HCT116 (cell line): ENCODE results near the gene KIR2DL3. TPM values are rescaled to one million over a fixed set of nuclear protein-coding genes. Genes with fewer than 3 reads are reported as not detected.

ENCODE experiments used
- ATAC-seq: fragments of 200-7000 bp; cut with Tn5 transposase; 2 replicates; pipeline ENCODE4 v1.9.1; 2020; ENCODE audit warnings: mild to moderate bottlenecking, moderate library complexity
- BruUV-seq: library from RNA; stranded (reverse); fragments of 400-500 nt; replicated peaks from 2 replicates; lab custom pipeline; 2021; lab: Mats Ljungman, UMichigan
- CTCF ChIA-PET: fragments of 300-600 bp; sonication (Branson Sonifier 250); formaldehyde crosslinking; loops from one replicate; lab custom pipeline; 2021; ENCODE audit warnings: antibody characterized with exemption; lab: Charles Lee
- POLR2A ChIA-PET: fragments of 300-600, 350-600 bp; sonication (Branson Sonifier 250); formaldehyde crosslinking; loops from one replicate; lab custom pipeline; 2021; ENCODE audit warnings: antibody characterized with exemption; lab: Charles Lee
- RAD21 ChIA-PET, 2 experiments: fragments of 300-600 bp; sonication (Branson Sonifier 250); formaldehyde crosslinking; loops; one replicate each; lab custom pipeline; 2023; ENCODE audit warnings: low total read pairs in 2 of 2; ENCODE audit not compliant: uncharacterized antibody in 2 of 2, unreplicated experiment in 2 of 2, low non-redundant PET in 1 of 2; lab: Charles Lee
- DNase-seq: peaks from one replicate; pipeline ENCODE4 v3.0.0-alpha.2; 2010; ENCODE audit warnings: low read depth, low spot score
- H2AFZ ChIP-seq: fragments of 200-600 bp; shearing (Covaris generic), sonication (generic); 2 replicates; pipeline ENCODE4 v1.6.1; 2017; ENCODE audit warnings: low read depth, mixed run types, mixed read lengths, antibody characterized with exemption, low read length; ENCODE audit not compliant: poor library complexity, severe bottlenecking
- H3K27ac ChIP-seq: 2 replicates; pipeline ENCODE4 v1.5.1; 2012; ENCODE audit warnings: low read depth, low read length
- H3K27me3 ChIP-seq: fragments of 200-600 bp; sonication (generic); 2 replicates; pipeline ENCODE4 v1.6.1; 2016; ENCODE audit warnings: mixed run types, low read length, mixed read lengths; ENCODE audit not compliant: insufficient read depth
- H3K36me3 ChIP-seq, 2 experiments: fragments of 200-500 bp in 1 of 2; fragments of 200-600 bp in 1 of 2; sonication (Bioruptor generic) in 1 of 2; sonication (generic) in 1 of 2; 2 replicates each; pipeline versions ENCODE4 v1.5.1 to v1.6.1; 2014 to 2016; ENCODE audit warnings: low read length in 2 of 2, inconsistent platforms in 1 of 2, mixed read lengths in 1 of 2, mixed run types in 1 of 2; ENCODE audit not compliant: insufficient read depth in 2 of 2, control insufficient read depth in 1 of 2
- H3K4me1 ChIP-seq, 2 experiments: fragments of 200-600 bp in 1 of 2; sonication (generic) in 1 of 2; 2 replicates each; pipeline versions ENCODE4 v1.5.1 to v1.6.1; 2012 to 2017; ENCODE audit warnings: low read length in 2 of 2, inconsistent platforms in 1 of 2, mild to moderate bottlenecking in 1 of 2, mixed read lengths in 1 of 2, mixed run types in 1 of 2, moderate library complexity in 1 of 2; ENCODE audit not compliant: insufficient read depth in 2 of 2, control insufficient read depth in 1 of 2
- H3K4me2 ChIP-seq: fragments of 200-600 bp; sonication (generic); 2 replicates; pipeline ENCODE4 v1.6.1; 2017; ENCODE audit warnings: mixed run types, low read length, mixed read lengths
- H3K4me3 ChIP-seq, 2 experiments: fragments of 200-600 bp in 1 of 2; sonication (generic) in 1 of 2; replicated peaks in 1 of 2; 2 replicates each; pipeline ENCODE4 v1.5.1; 2011 to 2016; ENCODE audit warnings: low read length in 2 of 2, control low read depth in 1 of 2, low read depth in 1 of 2, mild to moderate bottlenecking in 1 of 2, mixed read lengths in 1 of 2, mixed run types in 1 of 2
- H3K79me2 ChIP-seq: fragments of 200-600 bp; sonication (generic); 2 replicates; pipeline ENCODE4 v1.6.1; 2017; ENCODE audit warnings: mild to moderate bottlenecking, mixed run types, low read length, moderate library complexity, mixed read lengths; ENCODE audit not compliant: insufficient read depth
- H3K9ac ChIP-seq: fragments of 200-600 bp; sonication (generic); 2 replicates; pipeline ENCODE4 v1.6.1; 2016; ENCODE audit warnings: low read length, mixed read lengths
- H3K9me2 ChIP-seq: fragments of 200-600 bp; sonication (generic), shearing (Covaris generic); 2 replicates; pipeline ENCODE4 v1.6.1; 2017; ENCODE audit warnings: mixed run types, mild to moderate bottlenecking, moderate library complexity; ENCODE audit not compliant: insufficient read depth
- H3K9me3 ChIP-seq, 2 experiments: fragments of 200-500 bp in 1 of 2; fragments of 200-600 bp in 1 of 2; sonication (Bioruptor generic) in 1 of 2; sonication (generic) in 1 of 2; 2 replicates each; pipeline ENCODE4 v1.6.1; 2014 to 2017; ENCODE audit warnings: low read length in 2 of 2, mixed read lengths in 2 of 2, inconsistent platforms in 1 of 2, low read depth in 1 of 2, mild to moderate bottlenecking in 1 of 2, mixed run types in 1 of 2, moderate library complexity in 1 of 2; ENCODE audit not compliant: control insufficient read depth in 1 of 2, insufficient read depth in 1 of 2
- H4K20me1 ChIP-seq: fragments of 200-600 bp; sonication (generic), shearing (Covaris generic); 2 replicates; pipeline ENCODE4 v1.6.1; 2017; ENCODE audit warnings: mixed run types, mild to moderate bottlenecking, moderate library complexity; ENCODE audit not compliant: insufficient read depth
- CBX3 ChIP-seq: IDR thresholded peaks from 2 replicates; pipeline ENCODE4 v1.6.1; 2012; ENCODE audit warnings: low read depth
- CEBPB ChIP-seq: IDR thresholded peaks from 2 replicates; pipeline ENCODE4 v1.6.1; 2012; ENCODE audit warnings: low read depth
- EGR1 ChIP-seq: IDR thresholded peaks from 2 replicates; pipeline ENCODE4 v1.6.1; 2012; ENCODE audit warnings: low read depth
- ELF1 ChIP-seq: IDR thresholded peaks from 2 replicates; pipeline ENCODE4 v1.6.1; 2012; ENCODE audit warnings: low read depth, borderline replicate concordance
- EZH2phosphoT487 ChIP-seq: fragments of 200-600 bp; IDR thresholded peaks from 2 replicates; pipeline ENCODE4 v1.6.1; 2018; ENCODE audit warnings: antibody characterized with exemption, borderline replicate concordance
- FOSL1 ChIP-seq: IDR thresholded peaks from 2 replicates; pipeline ENCODE4 v1.6.1; 2012; ENCODE audit warnings: low read depth
- POLR2A ChIP-seq: IDR thresholded peaks from 2 replicates; pipeline ENCODE4 v1.7.0; 2011; ENCODE audit warnings: borderline replicate concordance; ENCODE audit not compliant: insufficient read depth, insufficient read length; ENCODE audit errors: extremely low read depth
- RAD21 ChIP-seq: IDR thresholded peaks from 2 replicates; pipeline ENCODE4 v1.6.1; 2012; ENCODE audit warnings: low read depth, mild to moderate bottlenecking
- SIN3A ChIP-seq: IDR thresholded peaks from 2 replicates; pipeline ENCODE4 v1.6.1; 2012; ENCODE audit warnings: low read depth
- SP1 ChIP-seq: IDR thresholded peaks from 2 replicates; pipeline ENCODE4 v1.6.1; 2012; ENCODE audit warnings: low read depth
- SRF ChIP-seq: IDR thresholded peaks from 2 replicates; pipeline ENCODE4 v1.6.1; 2012; ENCODE audit warnings: low read depth
- TCF7L2 ChIP-seq: IDR thresholded peaks from 2 replicates; pipeline ENCODE4 v1.7.0; 2011; ENCODE audit warnings: borderline replicate concordance, inconsistent platforms; ENCODE audit not compliant: insufficient read depth, insufficient read length; ENCODE audit errors: extremely low read depth
- YY1 ChIP-seq: IDR thresholded peaks from 2 replicates; pipeline ENCODE4 v1.6.1; 2011; ENCODE audit warnings: low read length, low read depth, moderate library complexity, mild to moderate bottlenecking; ENCODE audit not compliant: insufficient replicate concordance; ENCODE audit errors: extremely low read depth
- ZFX ChIP-seq: fragments of 450-650 bp; IDR thresholded peaks from 2 replicates; pipeline ENCODE4 v1.6.1; 2017
- ZNF274 ChIP-seq: fragments of 200-500 bp; sonication (Bioruptor generic); IDR thresholded peaks from 2 replicates; pipeline ENCODE4 v1.6.1; 2014; ENCODE audit warnings: mild to moderate bottlenecking, low read depth, low read length, inconsistent platforms
- intact Hi-C: fragments of 100-400 bp; cut with micrococcal nuclease; formaldehyde crosslinking; loops from 2 replicates; pipeline ENCODE4 v1.10.0; 2022
- total RNA-seq: library from RNA; stranded (reverse); gene quantifications from one replicate; pipeline ENCODE4 v1.2.1, GENCODE V29; 2021; ENCODE audit not compliant: unreplicated experiment
- TF ChIP-seq, protein P1 (sequence below): IDR thresholded peaks from 2 replicates; pipeline ENCODE4 v1.6.1; 2011; ENCODE audit warnings: mild to moderate bottlenecking, low read length, moderate library complexity; ENCODE audit not compliant: insufficient replicate concordance; ENCODE audit errors: extremely low read depth
- TF ChIP-seq, protein P2 (sequence below): IDR thresholded peaks from 2 replicates; pipeline ENCODE4 v1.6.1; 2012
- TF ChIP-seq, protein P3 (sequence below): IDR thresholded peaks from 2 replicates; pipeline ENCODE4 v1.6.1; 2012; ENCODE audit warnings: low read depth
- TF ChIP-seq, protein P4 (sequence below), 3 experiments: fragments of 200-600 bp in 1 of 3; sonication (generic) in 1 of 3; IDR thresholded peaks in 2 of 3; conservative IDR thresholded peaks in 1 of 3; 2 replicates each; pipeline ENCODE4 v1.5.1; 2012 to 2017; ENCODE audit warnings: low read depth in 2 of 3, low read length in 2 of 3, antibody characterized with exemption in 1 of 3, borderline replicate concordance in 1 of 3, control low read depth in 1 of 3, mild to moderate bottlenecking in 1 of 3, mixed read lengths in 1 of 3, mixed run types in 1 of 3, moderate library complexity in 1 of 3; ENCODE audit not compliant: insufficient read depth in 1 of 3

The KIR2DL3 gene
- total RNA-seq, 1 experiment from 2014 or later: not detected

DNA sequence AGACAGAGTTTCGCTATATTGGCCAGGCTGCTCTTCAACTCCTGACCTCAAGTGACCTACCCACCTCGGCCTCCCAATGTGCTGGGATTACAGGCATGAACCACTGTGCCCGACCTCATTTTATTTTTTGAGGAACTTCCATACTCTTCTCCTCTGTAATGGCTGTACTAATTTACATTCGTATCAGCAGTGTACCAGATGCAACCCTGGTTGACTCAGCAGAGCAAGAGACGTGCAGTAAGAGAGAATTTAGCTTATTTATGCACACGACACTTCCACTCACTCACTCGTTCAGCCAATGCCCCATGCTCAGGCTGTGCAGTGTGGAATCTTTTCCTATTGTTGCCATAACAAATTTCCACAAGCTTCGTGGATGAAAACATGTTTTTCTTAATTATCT, 7.1 kb upstream of the KIR2DL3 start:
- Histone ChIP-seq H3K9ac (no peak overlapping the region), H3K79me2 (no peaks in the 10 kb centered on the region), H4K20me1 (no peaks in the 10 kb centered on the region), H3K36me3 (no peaks in the 10 kb centered on the region), H3K4me2 (no peak overlapping the region), H3K9me2 (no peaks in the 10 kb centered on the region), H3K9me3 (no peaks in the 10 kb centered on the region), H3K4me3 (no peak overlapping the region), H2AFZ (no peak overlapping the region), H3K27me3 (peaks cover 31% of the 10 kb centered on the region), H3K27ac (no peak overlapping the region), H3K4me1 (no peaks in the 10 kb centered on the region)
- RAD21 ChIA-PET: no interaction called here
- DNase-seq (no peak), ATAC-seq (no peak)
- POLR2A ChIA-PET: no interaction called here
- BruUV-seq: no TSS peak
- intact Hi-C loops: no loop called here
- CTCF ChIA-PET: no interaction called here
- TF ChIP-seq, protein P1, sequence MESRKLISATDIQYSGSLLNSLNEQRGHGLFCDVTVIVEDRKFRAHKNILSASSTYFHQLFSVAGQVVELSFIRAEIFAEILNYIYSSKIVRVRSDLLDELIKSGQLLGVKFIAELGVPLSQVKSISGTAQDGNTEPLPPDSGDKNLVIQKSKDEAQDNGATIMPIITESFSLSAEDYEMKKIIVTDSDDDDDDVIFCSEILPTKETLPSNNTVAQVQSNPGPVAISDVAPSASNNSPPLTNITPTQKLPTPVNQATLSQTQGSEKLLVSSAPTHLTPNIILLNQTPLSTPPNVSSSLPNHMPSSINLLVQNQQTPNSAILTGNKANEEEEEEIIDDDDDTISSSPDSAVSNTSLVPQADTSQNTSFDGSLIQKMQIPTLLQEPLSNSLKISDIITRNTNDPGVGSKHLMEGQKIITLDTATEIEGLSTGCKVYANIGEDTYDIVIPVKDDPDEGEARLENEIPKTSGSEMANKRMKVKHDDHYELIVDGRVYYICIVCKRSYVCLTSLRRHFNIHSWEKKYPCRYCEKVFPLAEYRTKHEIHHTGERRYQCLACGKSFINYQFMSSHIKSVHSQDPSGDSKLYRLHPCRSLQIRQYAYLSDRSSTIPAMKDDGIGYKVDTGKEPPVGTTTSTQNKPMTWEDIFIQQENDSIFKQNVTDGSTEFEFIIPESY: no peak
- TF ChIP-seq SP1 (no peak), TCF7L2 (no peak), ZFX (no peak), ZNF274 (no peak), FOSL1 (no peak), CEBPB (no peak), EGR1 (no peak), SIN3A (no peak), CBX3 (no peak), POLR2A (no peak), RAD21 (no peak), YY1 (no peak), ELF1 (no peak), SRF (no peak), EZH2phosphoT487 (no peak)
- TF ChIP-seq, protein P2, sequence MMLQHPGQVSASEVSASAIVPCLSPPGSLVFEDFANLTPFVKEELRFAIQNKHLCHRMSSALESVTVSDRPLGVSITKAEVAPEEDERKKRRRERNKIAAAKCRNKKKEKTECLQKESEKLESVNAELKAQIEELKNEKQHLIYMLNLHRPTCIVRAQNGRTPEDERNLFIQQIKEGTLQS: no peak
- TF ChIP-seq, protein P3, sequence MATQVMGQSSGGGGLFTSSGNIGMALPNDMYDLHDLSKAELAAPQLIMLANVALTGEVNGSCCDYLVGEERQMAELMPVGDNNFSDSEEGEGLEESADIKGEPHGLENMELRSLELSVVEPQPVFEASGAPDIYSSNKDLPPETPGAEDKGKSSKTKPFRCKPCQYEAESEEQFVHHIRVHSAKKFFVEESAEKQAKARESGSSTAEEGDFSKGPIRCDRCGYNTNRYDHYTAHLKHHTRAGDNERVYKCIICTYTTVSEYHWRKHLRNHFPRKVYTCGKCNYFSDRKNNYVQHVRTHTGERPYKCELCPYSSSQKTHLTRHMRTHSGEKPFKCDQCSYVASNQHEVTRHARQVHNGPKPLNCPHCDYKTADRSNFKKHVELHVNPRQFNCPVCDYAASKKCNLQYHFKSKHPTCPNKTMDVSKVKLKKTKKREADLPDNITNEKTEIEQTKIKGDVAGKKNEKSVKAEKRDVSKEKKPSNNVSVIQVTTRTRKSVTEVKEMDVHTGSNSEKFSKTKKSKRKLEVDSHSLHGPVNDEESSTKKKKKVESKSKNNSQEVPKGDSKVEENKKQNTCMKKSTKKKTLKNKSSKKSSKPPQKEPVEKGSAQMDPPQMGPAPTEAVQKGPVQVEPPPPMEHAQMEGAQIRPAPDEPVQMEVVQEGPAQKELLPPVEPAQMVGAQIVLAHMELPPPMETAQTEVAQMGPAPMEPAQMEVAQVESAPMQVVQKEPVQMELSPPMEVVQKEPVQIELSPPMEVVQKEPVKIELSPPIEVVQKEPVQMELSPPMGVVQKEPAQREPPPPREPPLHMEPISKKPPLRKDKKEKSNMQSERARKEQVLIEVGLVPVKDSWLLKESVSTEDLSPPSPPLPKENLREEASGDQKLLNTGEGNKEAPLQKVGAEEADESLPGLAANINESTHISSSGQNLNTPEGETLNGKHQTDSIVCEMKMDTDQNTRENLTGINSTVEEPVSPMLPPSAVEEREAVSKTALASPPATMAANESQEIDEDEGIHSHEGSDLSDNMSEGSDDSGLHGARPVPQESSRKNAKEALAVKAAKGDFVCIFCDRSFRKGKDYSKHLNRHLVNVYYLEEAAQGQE: no peak
- TF ChIP-seq, protein P4, sequence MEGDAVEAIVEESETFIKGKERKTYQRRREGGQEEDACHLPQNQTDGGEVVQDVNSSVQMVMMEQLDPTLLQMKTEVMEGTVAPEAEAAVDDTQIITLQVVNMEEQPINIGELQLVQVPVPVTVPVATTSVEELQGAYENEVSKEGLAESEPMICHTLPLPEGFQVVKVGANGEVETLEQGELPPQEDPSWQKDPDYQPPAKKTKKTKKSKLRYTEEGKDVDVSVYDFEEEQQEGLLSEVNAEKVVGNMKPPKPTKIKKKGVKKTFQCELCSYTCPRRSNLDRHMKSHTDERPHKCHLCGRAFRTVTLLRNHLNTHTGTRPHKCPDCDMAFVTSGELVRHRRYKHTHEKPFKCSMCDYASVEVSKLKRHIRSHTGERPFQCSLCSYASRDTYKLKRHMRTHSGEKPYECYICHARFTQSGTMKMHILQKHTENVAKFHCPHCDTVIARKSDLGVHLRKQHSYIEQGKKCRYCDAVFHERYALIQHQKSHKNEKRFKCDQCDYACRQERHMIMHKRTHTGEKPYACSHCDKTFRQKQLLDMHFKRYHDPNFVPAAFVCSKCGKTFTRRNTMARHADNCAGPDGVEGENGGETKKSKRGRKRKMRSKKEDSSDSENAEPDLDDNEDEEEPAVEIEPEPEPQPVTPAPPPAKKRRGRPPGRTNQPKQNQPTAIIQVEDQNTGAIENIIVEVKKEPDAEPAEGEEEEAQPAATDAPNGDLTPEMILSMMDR (IDR thresholded peaks at IDR 0.05 in 2 of 3, conservative IDR thresholded peaks at IDR 0.05 in 1 of 3; ENCODE audit: borderline replicate concordance in 1 of 3, insufficient read depth in 1 of 3, low read depth in 2 of 3, low read length in 2 of 3): no peak
